HuH-7.5 (cell line): ENCODE data around the gene C1RL.
"Not testable (repeated sequence)": the region's sequence is repeated elsewhere in the genome, so short reads cannot be mapped to it uniquely, and the experiment has no call there.

Source experiments
- DNase-seq: peaks from one replicate; pipeline ENCODE4 v3.0.0; 2011; ENCODE audit warnings: low spot score

Gene C1RL

GRCh38 chr12:7114008-7114407 lies 5.0 kb upstream of the C1RL start:
- no peak for DNase-seq

DNA sequence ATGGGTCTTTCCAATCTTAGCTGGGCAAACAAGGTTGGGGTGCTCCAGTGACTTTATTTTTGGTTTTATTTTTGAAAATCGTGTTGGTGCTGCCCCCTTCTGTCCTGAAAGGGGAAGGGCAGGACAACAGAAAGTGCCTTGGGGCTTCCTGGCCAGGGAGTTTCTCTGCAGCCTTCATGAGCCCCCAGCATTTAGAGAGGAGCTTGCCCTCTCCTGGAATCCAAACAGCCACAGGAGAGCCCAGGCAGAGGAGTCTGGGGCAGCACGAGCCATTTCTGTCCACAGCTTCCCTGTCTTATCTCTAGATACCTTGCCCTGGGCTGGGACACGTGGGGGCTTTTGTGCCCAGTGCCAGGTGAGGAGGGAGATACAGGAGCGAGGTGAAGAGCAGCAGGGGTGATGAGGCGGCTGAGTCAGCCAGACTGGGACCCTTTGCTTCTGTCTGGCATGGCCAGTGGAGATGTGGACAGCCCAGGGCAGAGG lies 4.4 kb upstream of the C1RL start:
- DNase-seq, result no peak

GRCh38 chr12:7112041-7112440 lies 3.0 kb upstream of the C1RL start:
- no peak for DNase-seq

- no peak for DNase-seq
Observed at GRCh38 chr12:7110661-7111060, 1.6 kb upstream of the C1RL start.

DNA sequence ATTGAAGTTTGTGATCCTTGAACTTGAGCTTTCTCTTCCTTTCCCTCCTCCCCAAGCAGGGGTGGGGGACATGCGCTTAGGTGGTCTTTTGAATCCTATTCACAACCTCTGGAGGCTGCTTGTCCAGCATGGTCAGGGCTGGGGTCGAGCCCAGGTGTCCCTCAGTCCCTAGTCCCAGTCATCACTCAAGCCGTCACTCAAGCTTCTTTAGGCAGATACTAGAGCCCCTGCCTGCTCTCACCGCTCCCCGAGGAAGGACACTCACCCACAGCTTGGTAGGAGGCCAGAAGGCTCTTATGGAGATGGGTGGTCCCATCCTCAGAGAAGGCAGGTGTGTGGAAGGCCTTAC lies 532 bp upstream of the C1RL start:
- DNase-seq, result no peak

GRCh38 chr12:7108003-7108795 lies 815 bp downstream of the C1RL start:
- peak; percentile 56 for DNase-seq

DNA sequence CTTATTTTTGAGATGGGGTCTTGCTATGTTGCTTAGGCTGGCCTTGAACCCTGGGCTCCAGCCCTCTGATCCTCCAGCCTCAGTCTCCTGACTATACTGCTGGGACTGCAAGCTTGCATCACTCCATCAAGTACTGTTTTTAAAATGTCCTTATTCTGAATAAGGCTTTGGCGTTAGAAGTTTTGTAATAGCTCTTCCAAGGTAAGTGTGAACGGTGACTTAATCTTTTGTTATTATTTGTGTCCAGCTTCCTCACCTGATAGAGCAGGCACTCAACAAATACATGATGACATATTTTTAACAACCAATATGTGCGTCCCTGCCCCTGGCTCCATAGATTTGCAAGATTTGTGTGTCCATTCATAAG lies 1.4 kb downstream of the C1RL start:
- DNase-seq, result no peak

DNA sequence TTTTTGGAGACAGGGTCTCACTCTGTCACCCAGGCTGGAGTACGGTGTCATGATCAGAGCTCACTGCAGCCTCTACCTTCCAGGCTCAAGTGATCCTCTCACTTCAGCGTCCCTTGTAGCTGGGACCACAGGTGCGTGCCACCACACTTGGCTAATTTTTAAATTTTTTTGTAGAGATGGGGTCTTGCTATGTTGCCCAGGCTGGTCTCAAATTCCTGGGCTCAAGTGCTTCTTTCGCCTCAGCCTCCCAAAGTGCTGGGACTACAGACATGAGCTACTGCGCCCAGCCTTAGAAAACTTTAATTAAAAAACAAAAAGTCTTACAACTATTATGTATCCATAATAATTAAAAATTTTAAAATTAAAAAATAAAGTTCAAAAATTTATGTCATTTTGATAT lies 1.8 kb downstream of the C1RL start:
- DNase-seq, result not testable (repeated sequence)

DNA sequence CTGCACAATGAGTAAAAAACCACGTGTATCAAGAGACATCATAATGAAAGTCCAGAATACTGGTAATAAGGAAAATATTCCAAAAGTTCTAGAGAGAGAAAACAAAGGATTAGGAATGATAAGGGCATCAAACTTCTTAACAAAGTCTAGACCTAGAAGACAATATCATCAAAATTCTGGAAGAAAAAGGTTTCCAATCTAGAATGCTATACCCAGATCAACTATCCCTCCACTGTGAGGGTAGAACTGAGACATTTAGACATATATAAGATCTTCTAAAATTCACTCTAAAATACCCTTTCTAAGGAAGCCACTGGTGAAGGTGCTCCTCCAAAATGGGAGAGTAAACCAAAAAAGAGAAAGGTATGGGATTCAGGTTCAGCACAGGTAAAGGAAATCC lies 2.9 kb downstream of the C1RL start:
- DNase-seq, result no peak

DNA sequence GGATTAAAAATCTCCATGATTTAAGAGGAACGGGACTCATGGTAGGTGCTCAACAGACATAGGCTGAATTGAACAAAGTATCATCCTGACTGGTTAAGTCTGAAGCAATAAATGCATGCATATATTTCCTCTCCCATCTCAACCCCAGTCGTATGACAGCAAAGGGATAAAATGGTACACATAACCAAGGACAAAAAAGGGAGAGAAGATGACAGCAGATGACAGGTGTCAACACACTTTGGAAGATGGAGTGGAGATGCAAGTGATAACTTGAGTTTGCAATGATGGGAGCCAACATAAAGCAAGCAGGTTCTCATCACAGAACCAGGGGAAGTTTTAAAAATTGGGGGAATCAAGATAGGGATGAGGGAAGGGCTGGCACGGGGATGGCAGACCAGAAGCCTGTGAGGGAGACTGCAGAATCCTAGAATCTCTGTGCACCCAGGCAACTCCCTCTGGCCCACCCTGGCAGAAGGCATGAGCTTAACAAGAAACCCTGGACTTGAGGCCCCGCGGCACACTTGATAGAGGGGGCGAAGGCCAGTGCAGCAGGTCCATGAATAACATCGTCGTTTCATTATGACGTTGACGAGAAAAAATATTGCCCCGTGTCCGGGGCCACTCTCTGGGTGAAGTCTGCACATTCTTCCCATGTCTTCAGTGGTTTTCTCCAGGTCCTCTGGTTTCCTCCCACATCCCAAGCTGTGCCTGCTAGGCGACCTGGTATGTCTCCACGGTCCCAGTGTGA lies 5.0 kb downstream of the C1RL start:
- no peak for DNase-seq

DNA sequence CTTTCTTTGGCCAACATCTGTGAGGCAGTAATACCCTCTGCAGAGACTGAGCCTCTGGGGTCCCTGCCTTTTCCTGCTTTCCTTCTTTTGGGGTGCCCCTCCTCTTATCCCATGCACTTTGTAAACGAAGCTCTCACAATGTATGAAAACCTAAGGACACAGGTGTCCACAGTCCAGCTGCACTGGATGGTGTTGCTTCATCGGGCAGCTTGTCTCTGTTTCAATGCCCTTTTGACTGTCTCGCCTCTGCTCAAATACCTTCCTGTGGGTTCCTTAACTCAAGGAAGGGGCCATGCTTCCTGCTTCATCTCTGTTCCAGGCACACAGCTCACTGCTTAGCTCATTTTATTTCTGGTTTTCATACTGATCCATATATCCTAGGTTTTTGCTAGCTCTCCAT lies 6.4 kb downstream of the C1RL start:
- DNase-seq, result no peak

DNA sequence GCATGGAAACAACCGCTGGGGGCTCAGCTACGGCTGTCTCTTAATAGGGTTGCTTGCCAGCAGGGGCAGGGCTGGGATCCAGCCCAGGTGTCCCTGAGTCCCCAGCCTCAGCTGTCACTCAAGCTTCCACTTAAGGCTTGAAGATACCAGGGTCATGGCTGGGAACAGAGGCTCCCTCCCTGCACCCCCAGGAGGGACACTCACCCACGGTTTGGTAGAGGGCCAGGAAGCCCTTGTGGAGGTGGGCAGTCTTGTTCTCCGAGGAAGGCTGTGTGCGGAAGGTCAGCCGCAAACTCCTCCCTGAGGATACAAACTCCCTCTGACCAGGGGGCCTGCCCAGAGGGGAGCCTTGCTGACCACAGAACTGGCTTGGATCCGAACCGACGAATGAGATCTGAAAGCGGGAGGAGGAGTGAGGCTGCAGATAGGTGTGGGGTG lies 7.3 kb downstream of the C1RL start:
- no peak for DNase-seq

- DNase-seq, result no peak
Observed at GRCh38 chr12:7101047-7101693, 7.8 kb downstream of the C1RL start.

GRCh38 chr12:7100239-7100638 lies 8.8 kb downstream of the C1RL start:
- DNase-seq, result no peak

- DNase-seq, result no peak
Observed at GRCh38 chr12:7099290-7099996, 9.6 kb downstream of the C1RL start.

GRCh38 chr12:7096979-7097378 lies 12.0 kb downstream of the C1RL start:
- DNase-seq, result no peak

GRCh38 chr12:7096006-7096932 lies 12.7 kb downstream of the C1RL start:
- no peak for DNase-seq

DNA sequence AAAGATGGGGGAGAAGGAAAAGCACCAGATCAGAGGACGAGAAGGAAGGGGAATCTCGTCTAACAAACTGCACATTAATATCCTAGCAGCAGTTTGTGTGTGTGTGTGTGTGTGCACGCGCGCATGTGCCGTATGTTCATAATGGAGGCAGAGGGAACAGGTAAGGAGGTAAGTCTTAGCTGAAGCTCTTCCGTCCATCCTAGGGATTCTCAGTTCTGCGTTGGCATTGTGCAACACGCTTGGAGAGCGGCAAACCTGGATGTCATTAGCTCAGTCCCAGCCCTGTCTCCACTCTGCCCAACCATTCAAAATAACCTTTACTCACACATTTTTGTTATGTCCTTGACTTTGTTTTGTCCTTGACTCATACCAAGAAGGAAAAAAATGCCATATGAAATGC lies 15.1 kb downstream of the C1RL start:
- DNase-seq, result no peak

GRCh38 chr12:7093486-7093885 lies 15.5 kb downstream of the C1RL start:
- no peak for DNase-seq

DNA sequence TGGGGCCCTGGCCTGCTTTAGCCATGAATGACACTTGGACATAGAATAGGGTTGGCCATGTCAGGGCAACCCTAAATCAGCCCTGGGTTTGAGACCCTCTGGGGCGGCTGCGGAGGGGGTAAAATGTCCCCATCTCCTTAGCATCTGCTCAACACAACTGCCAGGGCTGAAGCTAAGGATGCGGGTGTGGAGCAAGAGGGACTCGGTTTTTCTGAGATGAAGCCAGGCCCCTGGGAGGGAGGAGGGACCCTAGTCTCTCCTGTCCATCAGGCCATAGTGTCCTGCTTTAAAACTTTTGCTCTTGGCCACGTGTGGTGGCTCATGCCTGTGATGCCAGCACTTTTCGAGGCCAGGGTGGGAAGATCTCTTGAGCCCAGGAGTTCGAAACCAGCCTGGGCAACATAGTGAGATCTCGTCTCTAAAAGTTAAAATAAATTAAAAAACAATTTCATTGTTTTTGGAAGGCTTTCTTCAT lies 16.0 kb downstream of the C1RL start:
- no peak for DNase-seq
